Measurements from ENCODE around the gene MRPS2. TPM values are rescaled to one million over a fixed set of nuclear protein-coding genes. Genes with fewer than 3 reads are reported as not detected.
"Not testable (repeated sequence)": the region's sequence is repeated elsewhere in the genome, so short reads cannot be mapped to it uniquely, and the experiment has no call there.

Gene MRPS2
- total RNA-seq (64.7 and 76.2 TPM in 2 replicates), polyA plus RNA-seq (79.9 and 103 TPM in 2 replicates)

- Histone ChIP-seq H3K27me3 (no peaks in the 10 kb centered on the region), H3K4me1 (ENCODE audit: low read depth) (peaks cover 11% of the 10 kb centered on the region), H3K4me3 (peak within 1 kb of the TSS; percentile 69), H3K36me3 (peaks cover 11% of the 10 kb centered on the region), H3K9me3 (ENCODE audit: low read depth) (no peaks in the 10 kb centered on the region), H3K27ac (peak within 1 kb of the TSS; percentile 78)
- TF ChIP-seq CTCF (IDR thresholded peaks at IDR 0.05; ENCODE audit: low read depth, low read length), result peak; percentile 85
- peak; percentile 92 to 96 for DNase-seq (ENCODE audit: low read depth in 1 of 2, low spot score in 1 of 2)
Measured at GRCh38 chr9:135500525-135501260, at the start of gene MRPS2. MRPS2 (plus strand) TSS chr9:135500682; CDS start chr9:135500711, 29 bp downstream.

GRCh38 chr9:135450956-135451355 is 49.5 kb upstream of the MRPS2 start:
- no peak for TF ChIP-seq CTCF (IDR thresholded peaks at IDR 0.05; ENCODE audit: low read depth, low read length)

GRCh38 chr9:135451909-135452308 is 48.6 kb upstream of the MRPS2 start:
- H3K36me3 ChIP-seq; H3K9me3 ChIP-seq (ENCODE audit: low read depth); H3K4me3 ChIP-seq; H3K27ac ChIP-seq; H3K27me3 ChIP-seq; H3K4me1 ChIP-seq (ENCODE audit: low read depth); DNase-seq (ENCODE audit: low read depth in 1 of 2, low spot score in 1 of 2): not testable (repeated sequence)

More at GRCh38 chr9:135450956-135451355, 49.5 kb upstream of the MRPS2 start:
- no peaks in the 10 kb centered on the region for H3K4me1 ChIP-seq (ENCODE audit: low read depth)
- no peaks in the 10 kb centered on the region for H3K36me3 ChIP-seq
- no peak overlapping the region for H3K4me3 ChIP-seq
- no peaks in the 10 kb centered on the region for H3K9me3 ChIP-seq (ENCODE audit: low read depth)
- H3K27me3 ChIP-seq, result no peaks in the 10 kb centered on the region
- no peak overlapping the region for H3K27ac ChIP-seq
- no peak for DNase-seq (ENCODE audit: low read depth in 1 of 2, low spot score in 1 of 2)

- Histone ChIP-seq H3K4me1 (ENCODE audit: low read depth) (no peaks in the 10 kb centered on the region), H3K27ac (no peak overlapping the region), H3K27me3 (no peaks in the 10 kb centered on the region), H3K36me3 (no peaks in the 10 kb centered on the region), H3K9me3 (ENCODE audit: low read depth) (no peaks in the 10 kb centered on the region), H3K4me3 (no peak overlapping the region)
- no peak for TF ChIP-seq CTCF (IDR thresholded peaks at IDR 0.05; ENCODE audit: low read depth, low read length)
- no peak for DNase-seq (ENCODE audit: low read depth in 1 of 2, low spot score in 1 of 2)
Measured at GRCh38 chr9:135454737-135455136, 45.7 kb upstream of the MRPS2 start.

- H3K36me3 ChIP-seq, result no peaks in the 10 kb centered on the region
- H3K27ac ChIP-seq, result no peak overlapping the region
- H3K4me3 ChIP-seq, result no peak overlapping the region
- no peak for TF ChIP-seq CTCF (IDR thresholded peaks at IDR 0.05; ENCODE audit: low read depth, low read length)
- no peaks in the 10 kb centered on the region for H3K27me3 ChIP-seq
- no peaks in the 10 kb centered on the region for H3K4me1 ChIP-seq (ENCODE audit: low read depth)
- no peak for DNase-seq (ENCODE audit: low read depth in 1 of 2, low spot score in 1 of 2)
- no peaks in the 10 kb centered on the region for H3K9me3 ChIP-seq (ENCODE audit: low read depth)
Measured at GRCh38 chr9:135455401-135456030, 45.0 kb upstream of the MRPS2 start.

Measured in cardiac muscle cell (in vitro differentiated cells and primary cell).